ENCODE data around the gene CUX1.

CUX1 gene

DNA sequence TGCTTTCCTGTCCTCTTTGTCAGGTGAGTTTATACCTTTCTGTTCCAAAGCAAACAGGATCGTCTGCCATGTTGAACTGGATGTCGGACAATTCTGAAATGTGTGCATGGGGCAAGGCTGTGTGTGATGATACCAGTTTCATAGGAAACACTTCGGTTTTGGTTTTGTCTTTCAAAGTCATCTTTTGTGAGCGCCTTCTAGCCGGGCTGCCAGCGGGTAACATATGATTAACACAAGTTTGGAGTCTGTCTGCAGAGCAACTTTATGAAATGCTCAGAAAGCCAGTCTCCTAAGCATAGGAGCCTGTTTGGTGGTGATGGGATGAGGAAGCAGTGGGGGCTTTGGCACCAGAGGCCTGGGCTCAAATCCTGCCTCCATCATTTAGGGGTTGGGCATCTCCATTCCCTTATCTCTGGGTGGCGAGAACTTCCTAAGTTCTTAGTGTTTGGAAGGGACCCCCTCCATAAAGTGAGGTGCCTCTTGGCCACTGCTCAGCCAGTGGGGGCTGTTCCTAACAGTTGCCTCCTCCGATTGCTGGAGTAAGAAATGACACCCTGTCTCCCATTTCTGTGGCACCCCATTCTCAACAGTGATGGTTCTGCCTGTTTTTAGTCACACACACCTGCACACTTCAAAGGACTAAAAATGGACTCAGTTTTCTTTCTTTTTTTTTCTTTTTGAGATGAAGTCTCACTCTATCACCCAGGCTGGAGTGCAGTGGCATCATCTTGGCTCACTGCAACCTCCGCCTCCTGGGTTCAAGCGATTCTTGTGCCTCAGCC is 36.8 kb downstream of the CUX1 start:
- TF ChIP-seq CEBPB (IDR thresholded peaks at IDR 0.05) = no peak
- TF ChIP-seq, protein P1, sequence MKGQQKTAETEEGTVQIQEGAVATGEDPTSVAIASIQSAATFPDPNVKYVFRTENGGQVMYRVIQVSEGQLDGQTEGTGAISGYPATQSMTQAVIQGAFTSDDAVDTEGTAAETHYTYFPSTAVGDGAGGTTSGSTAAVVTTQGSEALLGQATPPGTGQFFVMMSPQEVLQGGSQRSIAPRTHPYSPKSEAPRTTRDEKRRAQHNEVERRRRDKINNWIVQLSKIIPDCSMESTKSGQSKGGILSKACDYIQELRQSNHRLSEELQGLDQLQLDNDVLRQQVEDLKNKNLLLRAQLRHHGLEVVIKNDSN (IDR thresholded peaks at IDR 0.05) = no peak
- no peak for TF ChIP-seq TEAD4 (IDR thresholded peaks at IDR 0.05)
- TF ChIP-seq, protein P2, sequence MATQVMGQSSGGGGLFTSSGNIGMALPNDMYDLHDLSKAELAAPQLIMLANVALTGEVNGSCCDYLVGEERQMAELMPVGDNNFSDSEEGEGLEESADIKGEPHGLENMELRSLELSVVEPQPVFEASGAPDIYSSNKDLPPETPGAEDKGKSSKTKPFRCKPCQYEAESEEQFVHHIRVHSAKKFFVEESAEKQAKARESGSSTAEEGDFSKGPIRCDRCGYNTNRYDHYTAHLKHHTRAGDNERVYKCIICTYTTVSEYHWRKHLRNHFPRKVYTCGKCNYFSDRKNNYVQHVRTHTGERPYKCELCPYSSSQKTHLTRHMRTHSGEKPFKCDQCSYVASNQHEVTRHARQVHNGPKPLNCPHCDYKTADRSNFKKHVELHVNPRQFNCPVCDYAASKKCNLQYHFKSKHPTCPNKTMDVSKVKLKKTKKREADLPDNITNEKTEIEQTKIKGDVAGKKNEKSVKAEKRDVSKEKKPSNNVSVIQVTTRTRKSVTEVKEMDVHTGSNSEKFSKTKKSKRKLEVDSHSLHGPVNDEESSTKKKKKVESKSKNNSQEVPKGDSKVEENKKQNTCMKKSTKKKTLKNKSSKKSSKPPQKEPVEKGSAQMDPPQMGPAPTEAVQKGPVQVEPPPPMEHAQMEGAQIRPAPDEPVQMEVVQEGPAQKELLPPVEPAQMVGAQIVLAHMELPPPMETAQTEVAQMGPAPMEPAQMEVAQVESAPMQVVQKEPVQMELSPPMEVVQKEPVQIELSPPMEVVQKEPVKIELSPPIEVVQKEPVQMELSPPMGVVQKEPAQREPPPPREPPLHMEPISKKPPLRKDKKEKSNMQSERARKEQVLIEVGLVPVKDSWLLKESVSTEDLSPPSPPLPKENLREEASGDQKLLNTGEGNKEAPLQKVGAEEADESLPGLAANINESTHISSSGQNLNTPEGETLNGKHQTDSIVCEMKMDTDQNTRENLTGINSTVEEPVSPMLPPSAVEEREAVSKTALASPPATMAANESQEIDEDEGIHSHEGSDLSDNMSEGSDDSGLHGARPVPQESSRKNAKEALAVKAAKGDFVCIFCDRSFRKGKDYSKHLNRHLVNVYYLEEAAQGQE (IDR thresholded peaks at IDR 0.05; ENCODE audit: low read depth) = no peak
- TF ChIP-seq RAD21 (IDR thresholded peaks at IDR 0.05; ENCODE audit: low read depth) = no peak
- no peak for TF ChIP-seq CREB1 (IDR thresholded peaks at IDR 0.05; ENCODE audit: low read depth)
- TF ChIP-seq TCF12 (IDR thresholded peaks at IDR 0.05; ENCODE audit: low read depth) = no peak
- TF ChIP-seq, protein P3, sequence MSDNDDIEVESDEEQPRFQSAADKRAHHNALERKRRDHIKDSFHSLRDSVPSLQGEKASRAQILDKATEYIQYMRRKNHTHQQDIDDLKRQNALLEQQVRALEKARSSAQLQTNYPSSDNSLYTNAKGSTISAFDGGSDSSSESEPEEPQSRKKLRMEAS (IDR thresholded peaks at IDR 0.05) = no peak
- TF ChIP-seq YY1 (IDR thresholded peaks at IDR 0.05; ENCODE audit: low read depth) = no peak
- TF ChIP-seq EGR1 (IDR thresholded peaks at IDR 0.05) = no peak
- no peak for TF ChIP-seq EP300 (IDR thresholded peaks at IDR 0.05; ENCODE audit: borderline replicate concordance)
- no peak for TF ChIP-seq TAF1 (IDR thresholded peaks at IDR 0.05; ENCODE audit: low read depth)
- no peak for TF ChIP-seq FOXM1 (IDR thresholded peaks at IDR 0.05; ENCODE audit: borderline replicate concordance, low read depth)
- no peak for TF ChIP-seq ZBTB7A (IDR thresholded peaks at IDR 0.05; ENCODE audit: low read depth)
- no peak for TF ChIP-seq NFIC (IDR thresholded peaks at IDR 0.05)

DNA sequence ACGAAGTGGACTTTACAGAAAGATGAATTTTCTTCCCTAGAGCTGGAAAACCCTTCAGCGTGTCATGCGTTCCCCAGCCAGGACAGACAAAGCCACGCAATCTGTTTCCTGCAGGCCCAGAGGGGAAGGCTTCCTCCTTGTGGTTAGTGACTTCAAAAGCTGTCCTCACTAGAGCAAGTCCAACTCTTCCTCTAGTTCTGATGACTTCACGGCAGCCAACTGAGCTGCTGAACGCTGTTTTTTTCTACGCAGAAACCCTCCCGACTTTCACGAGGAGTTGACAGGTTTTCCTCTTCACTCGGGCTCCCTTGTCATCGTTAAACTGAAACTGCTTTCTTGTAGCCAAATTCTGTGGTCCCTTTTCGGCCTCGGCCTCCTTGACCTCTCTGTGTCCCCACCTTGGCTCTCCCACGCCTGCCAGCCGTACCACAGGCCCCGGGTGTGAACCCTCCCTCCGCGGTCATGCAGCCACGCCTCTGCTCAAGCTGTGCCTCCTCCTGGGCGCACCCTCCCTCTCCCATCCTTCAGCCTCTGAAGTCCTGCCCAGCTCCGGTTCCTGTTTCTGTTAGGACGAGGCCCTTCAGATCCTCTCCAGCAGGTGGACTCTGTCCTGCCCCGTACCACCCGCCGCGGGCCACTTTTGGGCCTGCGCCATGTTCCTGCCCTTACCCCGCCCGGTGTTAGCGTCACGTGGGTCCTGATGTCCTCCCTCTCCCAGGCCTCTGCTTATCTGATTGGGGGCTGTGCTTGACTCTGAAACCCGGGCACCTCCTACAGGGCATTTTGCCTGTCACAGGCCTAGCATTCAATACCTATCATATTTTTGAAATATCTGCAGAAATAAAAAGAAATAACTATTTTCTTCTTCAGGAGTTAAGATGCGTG is 39.3 kb downstream of the CUX1 start:
- peak; percentile 29; the same call in 1 of the 2 replicates for TF ChIP-seq RAD21 (IDR thresholded peaks at IDR 0.05; ENCODE audit: low read depth)
- peak; percentile 56 for TF ChIP-seq TEAD4 (IDR thresholded peaks at IDR 0.05)
- TF ChIP-seq EP300 (IDR thresholded peaks at IDR 0.05; ENCODE audit: borderline replicate concordance) = peak; percentile 26; the same call in 1 of the 2 replicates
- peak; percentile 81 for TF ChIP-seq NFIC (IDR thresholded peaks at IDR 0.05)
- no peak for TF ChIP-seq FOXM1 (IDR thresholded peaks at IDR 0.05; ENCODE audit: borderline replicate concordance, low read depth)
- TF ChIP-seq, protein P3 (IDR thresholded peaks at IDR 0.05) = peak; percentile 88
- no peak for TF ChIP-seq CEBPB (IDR thresholded peaks at IDR 0.05)
- no peak for TF ChIP-seq CREB1 (IDR thresholded peaks at IDR 0.05; ENCODE audit: low read depth)
- TF ChIP-seq YY1 (IDR thresholded peaks at IDR 0.05; ENCODE audit: low read depth) = peak; percentile 65; the same call in 1 of the 2 replicates
- TF ChIP-seq, protein P1 (IDR thresholded peaks at IDR 0.05) = peak; percentile 96
- TF ChIP-seq, protein P2 (IDR thresholded peaks at IDR 0.05; ENCODE audit: low read depth) = no peak
- 0 out of 2 replicates have a peak, but pooled peaks have one; percentile 4 for TF ChIP-seq EGR1 (IDR thresholded peaks at IDR 0.05)
- no peak for TF ChIP-seq TAF1 (IDR thresholded peaks at IDR 0.05; ENCODE audit: low read depth)
- peak; percentile 78 for TF ChIP-seq TCF12 (IDR thresholded peaks at IDR 0.05; ENCODE audit: low read depth)
- TF ChIP-seq ZBTB7A (IDR thresholded peaks at IDR 0.05; ENCODE audit: low read depth) = no peak

DNA sequence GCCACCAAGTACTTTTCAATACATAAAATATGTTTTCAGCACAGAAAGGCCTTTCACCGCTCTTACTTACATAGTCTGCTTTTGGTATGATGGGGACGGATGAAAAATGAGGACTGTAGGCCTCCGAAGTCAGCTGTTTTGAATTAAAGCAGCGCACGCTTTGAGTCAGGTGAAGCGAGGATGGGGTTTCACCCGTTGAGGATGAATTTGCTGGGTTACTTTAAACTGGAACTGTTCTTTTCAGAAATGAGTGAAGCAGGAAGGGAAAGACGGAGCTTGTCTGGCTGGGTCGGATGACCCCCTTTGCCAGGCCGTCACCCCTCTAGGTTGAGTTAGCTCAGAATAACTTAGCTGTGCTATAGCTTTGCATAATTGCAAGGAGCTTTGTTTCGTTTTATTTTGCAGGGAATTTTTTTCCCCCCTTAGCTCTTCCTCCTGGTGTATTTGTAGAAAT is 40.0 kb downstream of the CUX1 start:
- no peak for TF ChIP-seq ZBTB7A (IDR thresholded peaks at IDR 0.05; ENCODE audit: low read depth)
- TF ChIP-seq NFIC (IDR thresholded peaks at IDR 0.05) = no peak
- no peak for TF ChIP-seq TAF1 (IDR thresholded peaks at IDR 0.05; ENCODE audit: low read depth)
- TF ChIP-seq CEBPB (IDR thresholded peaks at IDR 0.05) = no peak
- no peak for TF ChIP-seq EP300 (IDR thresholded peaks at IDR 0.05; ENCODE audit: borderline replicate concordance)
- TF ChIP-seq TEAD4 (IDR thresholded peaks at IDR 0.05) = no peak
- no peak for TF ChIP-seq FOXM1 (IDR thresholded peaks at IDR 0.05; ENCODE audit: borderline replicate concordance, low read depth)
- TF ChIP-seq, protein P2 (IDR thresholded peaks at IDR 0.05; ENCODE audit: low read depth) = no peak
- TF ChIP-seq TCF12 (IDR thresholded peaks at IDR 0.05; ENCODE audit: low read depth) = no peak
